NCI-H1417 treated with DMSO at 0.1 percent for 48 hours (cell line): Measurements from ENCODE around the gene BCL2L2.
"Not testable (repeated sequence)": the region's sequence is repeated elsewhere in the genome, so short reads cannot be mapped to it uniquely, and the experiment has no call there.

Experiments used
- DNase-seq: peaks from one replicate; lab custom pipeline; 2025; lab: John Stamatoyannopoulos, UW

The BCL2L2 gene, protein sequence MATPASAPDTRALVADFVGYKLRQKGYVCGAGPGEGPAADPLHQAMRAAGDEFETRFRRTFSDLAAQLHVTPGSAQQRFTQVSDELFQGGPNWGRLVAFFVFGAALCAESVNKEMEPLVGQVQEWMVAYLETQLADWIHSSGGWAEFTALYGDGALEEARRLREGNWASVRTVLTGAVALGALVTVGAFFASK

DNA sequence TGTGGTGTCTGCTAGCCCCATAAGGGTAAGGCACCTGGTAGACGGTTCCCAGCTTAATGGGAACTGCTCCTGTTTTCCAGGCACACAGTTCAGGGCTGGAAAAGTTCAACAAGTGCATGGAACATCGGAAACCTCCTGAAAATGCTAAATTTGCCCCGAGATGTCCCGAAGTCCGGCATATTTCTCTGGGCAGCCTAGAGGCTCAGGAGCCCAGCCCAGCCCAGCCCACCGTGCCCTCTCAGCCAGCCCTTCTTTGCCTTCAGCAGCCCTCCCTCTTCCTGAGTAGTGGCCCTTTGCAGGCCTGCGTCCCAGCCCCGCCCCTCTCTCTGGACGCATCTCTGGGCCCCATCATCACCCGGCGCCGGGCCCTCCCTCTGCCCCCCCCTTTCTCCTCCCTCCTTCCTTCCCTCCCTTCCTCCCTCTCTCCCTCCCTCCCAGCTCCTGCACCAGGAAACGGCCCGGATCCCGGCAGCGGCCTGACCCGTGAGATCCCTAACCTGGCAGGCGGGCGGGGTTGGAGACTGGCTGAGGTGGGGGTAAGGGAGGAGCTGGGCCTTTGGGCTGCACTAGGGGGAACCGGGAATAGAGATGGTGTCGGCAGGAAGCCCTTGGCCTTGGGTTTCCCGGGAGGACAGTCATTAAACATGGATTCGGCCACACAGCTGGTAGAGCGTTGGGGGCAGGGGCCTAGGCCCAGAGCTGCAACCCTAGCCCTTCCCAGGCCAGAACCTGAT lies at the start of gene BCL2L2:
Gene BCL2L2 (plus strand): TSS at position 422 of the 734 bp plus-strand sequence. CDS start 935 bp downstream, outside the sequence.
- peak; percentile 26 for DNase-seq

DNA sequence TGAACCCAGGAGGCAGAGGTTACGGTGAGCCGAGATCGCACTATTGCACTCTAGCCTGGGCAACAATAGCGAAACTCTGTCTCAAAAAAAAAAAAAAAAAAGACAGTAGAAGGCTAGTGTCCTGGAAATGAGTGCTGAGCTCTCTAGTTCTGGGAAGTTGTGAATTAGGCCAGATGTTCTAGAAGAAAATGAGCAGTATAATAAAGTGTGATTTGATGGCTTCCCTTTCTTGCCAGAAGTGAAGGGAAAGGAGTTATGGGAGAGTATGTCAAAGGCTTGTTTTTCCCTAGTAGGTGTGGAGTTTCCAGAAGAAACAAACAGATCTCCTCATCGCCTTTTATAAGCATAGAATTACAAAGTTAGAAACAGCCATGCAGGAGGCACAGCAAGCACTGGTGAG lies 48.4 kb upstream of the BCL2L2 start:
- DNase-seq: no peak

DNA sequence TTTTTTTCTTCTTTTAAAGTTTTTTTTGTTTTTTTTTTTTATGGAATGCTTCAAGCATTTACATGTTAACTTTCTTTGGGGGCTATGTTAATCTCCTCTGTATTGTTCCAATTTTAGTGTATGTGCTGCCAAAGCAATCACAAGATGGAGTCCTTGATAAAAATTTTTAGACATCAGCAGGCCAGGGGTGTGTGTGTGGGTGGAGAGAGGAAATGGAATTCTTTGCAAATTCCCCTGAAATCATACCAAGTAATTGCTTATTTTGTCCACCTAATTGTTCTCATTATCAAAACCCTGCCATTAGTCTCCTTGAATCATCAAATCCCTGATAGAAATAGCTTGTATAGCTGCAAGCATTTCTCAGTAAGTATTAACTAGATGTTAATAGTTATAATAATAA lies 47.2 kb upstream of the BCL2L2 start:
- no peak for DNase-seq

DNA sequence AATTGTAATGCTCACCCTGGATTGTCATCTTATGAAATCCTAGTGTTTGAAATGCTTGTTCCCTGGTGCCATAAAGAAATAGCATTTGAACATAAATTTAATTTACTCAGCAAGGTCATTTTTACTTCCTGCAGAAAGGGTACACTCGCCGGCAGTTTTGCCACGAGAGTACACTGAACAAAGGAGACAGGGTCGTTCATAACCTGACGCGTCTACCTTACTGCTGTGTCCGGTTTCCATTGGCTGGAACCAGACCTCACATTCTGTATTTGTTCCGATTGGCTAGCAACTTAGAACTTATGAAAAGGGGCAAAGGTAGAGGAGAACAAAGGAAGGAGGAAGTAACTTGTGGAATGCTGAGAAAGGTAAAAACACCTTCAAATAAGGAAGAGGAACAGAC lies 45.8 kb upstream of the BCL2L2 start:
- not testable (repeated sequence) for DNase-seq

DNA sequence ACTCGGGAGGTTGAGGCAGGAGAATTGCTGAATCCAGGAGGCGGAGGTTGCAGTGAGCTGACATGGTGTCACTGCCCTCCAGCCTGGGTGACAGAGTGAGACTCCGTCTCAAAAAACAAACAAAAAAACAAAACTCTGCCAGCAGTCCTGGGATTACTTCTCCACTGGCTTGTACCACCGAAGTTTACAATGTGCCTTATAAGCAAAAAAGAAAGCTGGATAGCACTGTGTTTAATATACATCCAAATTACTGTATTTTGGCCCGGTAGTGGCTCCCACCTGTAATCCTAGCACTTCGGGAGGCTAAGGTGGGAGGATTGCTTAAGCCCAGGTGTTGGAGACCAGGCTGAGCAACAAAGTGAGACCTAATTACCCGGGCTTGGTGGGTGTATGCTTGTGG lies 37.4 kb upstream of the BCL2L2 start:
- no peak for DNase-seq

DNA sequence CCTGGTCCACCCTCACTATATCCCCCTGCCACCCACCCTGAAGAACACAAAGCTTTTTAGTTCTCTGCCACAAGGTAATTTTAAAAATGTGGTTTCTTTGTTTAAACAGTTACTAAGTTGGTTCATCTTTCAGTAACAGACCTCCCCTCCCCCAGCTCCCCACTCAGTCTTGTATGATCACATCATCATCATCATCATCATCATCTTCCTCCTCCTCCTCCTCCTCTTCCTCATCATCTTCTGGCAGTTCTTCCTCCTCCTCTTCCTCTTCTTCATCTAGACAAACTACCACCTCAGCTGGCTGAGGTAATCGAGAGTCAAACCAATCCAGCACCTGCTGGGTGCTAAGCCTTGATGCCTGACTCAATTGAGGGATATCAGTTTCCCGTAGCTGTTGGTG lies 31.2 kb upstream of the BCL2L2 start:
- no peak for DNase-seq

DNA sequence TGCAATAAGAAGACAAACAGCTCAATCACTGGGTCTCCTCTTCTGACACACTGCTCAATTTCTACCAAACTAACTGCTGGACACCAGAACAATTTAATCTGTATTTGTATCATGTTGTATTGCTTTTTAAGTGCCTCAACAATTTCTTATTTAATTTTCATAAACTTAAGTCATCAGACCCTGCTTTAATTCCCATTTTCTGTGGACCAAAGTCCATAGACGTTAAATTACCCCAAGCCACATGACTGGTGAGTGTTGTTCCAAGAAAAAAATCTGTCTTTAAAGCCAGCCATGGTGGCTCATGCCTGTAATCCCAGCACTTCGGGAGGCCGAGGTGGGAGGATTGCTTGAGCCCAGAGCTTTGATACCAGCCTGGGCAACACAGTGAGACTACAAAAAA lies 29.4 kb upstream of the BCL2L2 start:
- no peak for DNase-seq

DNA sequence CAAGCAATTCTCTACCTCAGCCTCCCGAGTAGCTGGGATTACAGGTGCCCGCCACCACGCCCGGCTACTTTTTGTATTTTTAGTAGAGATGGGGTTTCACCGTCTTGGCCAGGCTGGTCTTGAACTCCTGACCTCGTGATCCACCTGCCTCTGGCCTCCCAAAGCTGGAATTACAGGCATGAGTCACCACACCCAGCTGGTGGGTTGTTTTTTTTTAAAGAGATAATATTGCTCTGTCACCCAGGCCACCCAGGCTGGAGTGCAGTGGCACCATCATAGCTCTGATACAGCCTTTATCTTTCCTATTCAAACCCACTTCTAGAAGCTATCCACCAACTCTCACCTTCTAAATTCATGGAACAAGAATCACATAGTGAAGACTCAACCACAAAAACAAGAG lies 28.7 kb upstream of the BCL2L2 start:
- DNase-seq: not testable (repeated sequence)

DNA sequence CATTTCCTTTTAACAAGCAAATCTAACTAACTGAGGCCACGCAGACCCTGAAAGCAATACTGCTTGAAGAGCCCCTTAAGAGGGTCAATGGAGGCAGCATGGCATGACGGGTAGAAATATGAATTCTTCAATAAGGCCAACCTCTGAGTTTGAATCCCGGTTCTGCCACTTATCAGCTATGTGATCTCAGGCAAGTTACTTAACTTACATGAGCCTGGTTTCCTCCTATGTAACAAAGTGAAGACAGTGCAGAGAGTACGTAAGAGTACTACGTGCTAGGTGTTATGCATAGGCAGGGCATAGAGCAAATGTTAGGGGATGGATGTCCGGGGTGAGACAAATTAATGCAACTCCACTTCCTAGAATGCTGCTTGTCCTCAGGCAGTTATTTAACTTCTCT lies 25.4 kb upstream of the BCL2L2 start:
- DNase-seq: no peak

DNA sequence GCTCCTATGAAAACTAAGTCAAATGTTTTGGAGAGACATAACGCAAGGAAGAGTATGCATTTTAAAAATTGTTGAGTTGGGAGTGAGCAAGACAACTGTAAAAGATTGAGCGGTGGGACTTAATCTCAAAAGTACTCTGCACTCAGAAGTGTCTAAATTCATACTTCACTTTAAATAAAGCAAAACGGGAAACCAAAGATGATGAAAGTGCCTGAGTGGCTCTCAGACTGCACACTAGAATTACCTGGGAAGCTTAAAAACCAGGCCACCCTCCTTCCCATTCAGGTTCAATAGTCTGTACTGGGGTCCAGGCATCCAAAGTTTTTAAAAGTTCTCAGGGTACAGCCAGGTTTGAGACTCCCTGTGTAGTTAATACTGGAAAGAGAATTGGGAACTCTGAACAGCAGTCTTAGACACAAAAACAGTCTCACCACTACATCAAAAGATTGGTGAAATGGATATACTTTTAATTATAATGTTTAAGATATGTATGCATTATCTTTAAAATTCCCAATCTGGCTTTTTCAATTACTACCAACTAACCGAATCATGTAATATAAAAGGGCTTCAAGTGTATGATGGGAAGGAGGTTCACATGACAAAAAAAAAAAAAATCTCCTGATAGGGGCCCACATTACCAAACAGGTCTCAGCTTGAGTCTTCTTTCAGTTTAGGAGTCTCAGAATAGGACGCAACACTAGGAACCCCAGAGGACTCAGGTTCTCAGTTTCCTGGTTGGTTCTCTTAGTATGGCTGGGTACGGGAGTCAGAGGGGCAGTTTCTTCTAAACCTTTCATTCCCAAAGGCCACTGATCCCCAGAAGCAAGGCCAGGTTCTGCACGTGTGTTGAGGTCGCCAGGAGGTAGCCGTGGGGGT lies 21.7 kb upstream of the BCL2L2 start:
- DNase-seq: no peak

DNA sequence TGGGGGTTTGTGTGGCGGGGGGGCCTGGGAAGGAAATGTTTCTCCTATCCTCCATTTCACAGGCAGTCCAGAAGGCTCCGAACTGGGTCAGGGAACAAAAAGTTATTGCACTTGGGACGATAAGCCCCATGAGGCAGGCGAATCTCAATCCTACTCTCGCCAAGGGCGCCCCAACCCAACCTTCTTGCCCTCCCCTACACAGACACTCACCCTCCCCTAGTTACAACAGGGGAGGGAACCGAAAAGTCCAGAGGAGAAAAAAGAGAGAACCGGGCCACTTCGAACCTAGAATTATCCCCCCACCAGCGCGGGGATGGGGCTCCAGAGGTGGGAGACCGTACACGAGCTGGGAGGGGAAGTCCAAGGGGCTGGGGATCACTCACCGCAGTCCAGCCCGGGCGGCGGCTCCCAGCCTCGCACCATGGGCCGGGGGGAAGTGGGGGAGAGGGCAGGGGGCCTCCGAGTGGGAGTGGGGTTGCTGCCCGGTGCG lies 21.1 kb upstream of the BCL2L2 start:
- no peak for DNase-seq

DNA sequence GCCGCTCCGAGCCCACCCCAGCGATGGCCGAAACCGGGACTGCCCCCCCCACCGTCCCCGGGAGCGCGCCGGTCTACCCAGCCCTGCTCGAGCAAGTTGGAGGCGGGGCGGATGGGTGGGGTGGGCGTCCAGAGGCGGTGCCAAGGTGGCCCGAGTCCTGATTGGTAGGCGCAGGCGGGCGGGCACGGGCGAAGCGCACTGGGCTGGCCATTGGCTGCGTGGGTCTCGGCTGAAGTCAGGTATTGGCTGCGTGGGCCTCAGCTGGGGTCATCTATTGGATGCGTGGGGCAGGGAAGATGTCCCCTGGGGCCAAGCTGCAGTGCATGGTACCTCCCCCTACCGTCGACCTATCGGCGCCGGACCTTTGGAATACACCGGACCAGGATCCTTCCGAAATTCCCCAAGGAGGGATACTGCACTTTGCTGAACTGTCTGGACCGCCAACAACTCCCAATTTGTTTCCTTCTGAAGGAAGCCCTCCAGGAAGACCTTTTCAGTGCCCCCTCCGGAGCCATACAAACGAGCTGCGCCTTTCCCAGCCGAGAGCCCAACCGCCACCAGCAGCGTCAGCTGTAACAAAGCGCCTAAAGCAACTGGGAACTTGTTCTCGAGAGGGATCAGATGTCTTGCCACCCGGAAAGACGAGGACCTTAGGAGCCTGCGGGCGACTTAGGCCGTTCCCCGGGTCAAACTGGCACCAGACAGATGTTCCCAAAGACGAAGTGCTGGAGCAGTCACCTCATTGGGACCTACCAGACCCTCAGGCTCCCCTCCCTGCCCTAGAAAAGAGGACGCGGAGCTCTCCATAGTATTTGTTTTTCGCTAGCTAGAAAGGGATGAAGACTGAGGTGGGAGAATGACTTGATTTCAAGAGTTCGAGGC lies 20.4 kb upstream of the BCL2L2 start, which contains the start of gene HOMEZ:
Gene HOMEZ (minus strand): TSS at position 113 of the 882 bp plus-strand sequence. CDS start 180 bp downstream, outside the sequence.
- DNase-seq: peak; percentile 93

DNA sequence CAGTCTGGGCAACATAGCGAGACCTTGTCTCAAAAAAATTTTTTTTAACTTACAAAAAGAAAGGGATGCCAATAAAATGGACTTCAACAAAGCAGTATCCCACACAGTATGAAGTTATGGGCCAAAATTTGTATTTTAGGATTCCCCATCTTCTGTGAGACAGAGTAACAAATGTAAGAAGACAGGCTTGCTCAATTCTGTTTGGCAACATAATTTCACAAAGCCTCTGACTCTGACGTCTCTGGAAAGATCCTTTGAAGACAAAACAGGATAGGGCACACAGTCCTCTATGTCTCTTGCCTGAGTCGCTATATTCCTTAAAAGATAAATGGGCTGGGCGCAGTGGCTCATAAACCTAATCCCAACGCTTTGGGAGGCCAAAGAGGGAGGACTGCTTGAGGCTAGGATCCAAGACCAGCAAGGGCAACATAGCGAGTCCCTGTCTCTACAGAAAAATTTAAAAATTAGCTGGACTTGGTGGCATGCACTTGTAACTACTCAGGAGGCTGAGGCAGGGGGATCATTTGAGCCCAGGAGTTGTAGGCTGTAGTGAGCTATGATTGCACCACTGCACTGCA lies 19.6 kb upstream of the BCL2L2 start:
- no peak for DNase-seq

DNA sequence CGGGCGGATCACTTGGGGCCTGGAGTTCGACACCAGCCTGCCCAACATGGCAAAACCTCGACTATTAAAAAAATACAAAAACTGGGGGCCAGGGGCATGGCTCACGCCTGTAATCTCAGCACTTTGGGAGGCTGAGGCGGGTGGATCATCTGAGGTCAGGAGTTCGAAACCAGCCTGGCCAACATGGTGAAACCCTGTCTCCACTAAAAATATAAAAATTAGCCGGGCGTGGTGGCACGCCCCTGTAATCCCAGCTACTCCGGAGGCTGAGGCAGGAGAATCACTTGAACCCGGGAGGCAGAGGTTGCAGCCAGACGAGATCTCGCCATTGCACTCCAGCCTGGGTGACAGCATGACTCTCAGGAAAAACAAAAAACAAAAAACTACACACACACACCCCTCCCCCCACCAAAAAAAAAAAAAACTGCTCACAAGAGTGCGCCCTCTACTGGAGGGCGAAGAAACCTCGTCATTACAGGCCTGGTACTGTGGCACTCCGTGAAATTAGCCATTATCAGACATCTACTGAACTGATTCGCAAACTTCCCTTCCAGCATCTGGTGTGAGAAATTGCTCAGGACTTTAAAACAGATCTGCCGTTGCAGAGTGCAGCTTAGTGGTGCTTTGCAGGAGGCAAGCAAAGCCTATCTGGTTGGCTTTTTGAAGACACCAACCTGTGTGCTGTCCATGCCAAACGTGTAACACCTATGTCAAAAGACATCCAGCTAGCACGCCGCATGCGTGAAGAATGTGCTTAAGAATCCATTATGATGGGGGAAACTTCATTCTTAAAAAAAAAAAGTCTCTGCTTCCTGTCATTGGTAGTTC lies 11.7 kb upstream of the BCL2L2 start:
- DNase-seq: no peak

DNA sequence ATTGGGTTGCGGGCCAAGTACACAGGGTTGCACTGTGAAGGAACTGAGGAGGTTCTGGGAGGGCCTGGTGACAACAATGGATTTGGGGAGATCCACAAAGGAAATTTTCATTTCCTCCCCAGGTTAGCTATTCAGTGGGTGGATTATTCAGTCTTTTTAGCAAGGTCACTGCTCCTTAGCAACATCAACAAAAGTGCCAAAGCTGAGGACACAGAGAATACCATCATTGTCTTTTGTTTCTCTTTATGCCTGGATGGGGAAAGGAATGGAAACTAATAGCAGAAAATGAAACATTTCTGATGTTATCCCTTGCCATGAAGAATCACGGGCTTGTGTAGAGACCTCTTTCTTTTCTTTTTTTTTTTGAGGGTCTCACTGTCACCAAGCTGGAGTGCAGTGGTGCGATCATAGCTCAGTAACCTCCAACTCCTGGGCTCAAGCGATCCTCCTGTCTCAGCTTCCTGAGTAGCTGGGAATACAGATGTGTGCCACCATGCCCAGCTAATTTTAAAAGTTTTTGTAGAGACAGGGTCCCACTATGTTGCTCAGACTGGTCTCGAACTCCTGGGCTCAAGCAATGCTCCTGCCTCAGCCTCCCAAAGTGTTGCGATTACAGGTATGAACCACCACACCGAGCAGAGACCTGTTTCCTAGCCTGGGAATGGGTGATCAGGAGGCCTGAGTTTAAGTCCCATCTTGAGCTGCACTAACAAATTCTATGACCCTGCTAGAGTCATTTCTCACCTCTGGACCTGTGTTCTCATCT lies 10.4 kb upstream of the BCL2L2 start:
- no peak for DNase-seq

DNA sequence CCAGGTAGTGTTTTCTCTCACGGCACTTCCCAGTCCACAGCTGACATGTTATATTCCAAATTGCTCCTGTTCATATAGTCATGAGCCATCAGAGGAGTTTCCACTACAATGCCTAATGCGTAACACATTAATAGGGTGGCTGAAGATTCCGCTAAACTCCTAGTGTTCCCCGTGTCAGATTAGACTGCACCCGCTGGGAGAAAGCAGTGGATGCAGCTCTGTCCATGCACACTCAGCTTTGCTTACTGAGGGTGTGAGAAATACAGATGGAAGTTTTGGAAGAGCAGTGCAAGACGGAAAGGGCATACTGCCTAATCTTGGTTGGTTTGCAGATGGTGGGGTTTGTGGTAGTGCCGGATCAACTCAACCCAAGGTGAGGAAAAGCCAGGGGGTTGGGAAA lies 9.5 kb upstream of the BCL2L2 start:
- DNase-seq: no peak

DNA sequence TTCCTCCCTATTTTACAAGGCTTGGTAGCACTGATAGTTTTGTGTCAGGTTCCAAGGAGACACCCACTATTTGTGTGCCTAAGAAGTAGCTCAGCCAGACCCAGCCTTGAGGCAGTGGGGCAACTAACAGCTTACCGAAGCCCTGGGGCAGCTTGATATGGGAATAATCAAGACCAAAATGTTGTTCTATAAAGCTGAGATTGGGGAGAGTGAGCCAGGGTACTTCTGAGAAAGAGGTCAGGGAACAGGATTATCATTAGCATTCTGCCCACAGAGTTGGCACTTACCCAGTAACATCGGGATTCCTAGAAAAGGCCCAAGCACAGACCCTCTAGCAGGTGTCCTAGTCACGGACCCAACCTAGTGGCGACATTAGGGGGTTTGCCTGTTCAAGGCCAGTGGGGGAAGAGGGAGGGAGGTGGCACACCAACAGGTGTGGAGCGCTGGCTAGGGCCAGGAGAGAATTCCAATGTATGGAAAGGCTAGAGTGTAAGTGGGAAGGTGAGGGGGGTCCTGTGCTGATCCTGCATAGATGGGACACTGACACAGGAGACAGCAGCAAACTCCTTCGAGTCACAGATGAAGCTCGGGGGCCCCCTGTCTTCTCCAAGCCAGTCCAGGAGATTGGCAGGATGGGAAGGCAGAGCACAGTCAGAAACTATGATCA lies 8.9 kb upstream of the BCL2L2 start:
- no peak for DNase-seq

DNA sequence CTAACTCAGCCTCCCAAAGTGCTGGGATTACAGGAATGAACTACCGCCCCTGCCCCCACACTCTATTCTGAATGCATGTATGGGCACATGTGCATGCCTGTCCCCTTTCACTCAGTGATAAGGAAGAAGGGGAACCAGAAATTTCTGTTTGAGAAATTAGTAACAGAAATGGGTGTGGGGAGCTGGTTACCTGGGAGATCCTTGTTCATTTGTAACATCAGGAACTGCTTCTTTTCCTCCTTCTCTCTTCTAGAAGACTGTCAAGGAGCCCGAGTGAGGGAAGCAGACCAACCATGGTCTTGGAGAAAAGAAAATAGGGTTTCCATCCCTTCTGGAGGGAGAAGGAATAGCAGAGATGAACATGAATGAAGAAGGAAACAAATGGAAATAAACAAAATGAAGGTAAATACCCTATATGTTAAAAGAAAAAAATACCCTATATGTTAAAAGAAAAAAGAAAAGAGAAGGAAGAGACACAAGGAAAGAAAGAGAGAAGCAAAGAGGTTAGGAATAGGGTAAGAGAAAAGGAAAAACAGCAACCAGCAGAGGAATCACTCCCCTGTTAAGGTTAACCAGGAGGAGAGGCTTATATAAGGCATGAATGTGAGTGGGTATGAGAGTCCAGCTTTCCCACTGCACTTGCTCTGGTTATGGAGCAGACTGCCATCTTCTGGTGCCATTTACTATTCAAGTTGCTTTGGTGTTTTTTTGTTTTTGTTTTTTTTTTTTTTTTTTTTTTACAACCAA lies 7.2 kb upstream of the BCL2L2 start:
- DNase-seq: no peak
